Activated naive CD8-positive, alpha-beta T cell (primary cell): ENCODE data around the gene BRINP3.

Experiments used
- H3K27ac Mint-ChIP-seq: one replicate; pipeline ENCODE4 v1.8.0; 2021; ENCODE audit warnings: mixed read lengths
- H3K27me3 Mint-ChIP-seq: one replicate; pipeline ENCODE4 v1.8.0; 2021; ENCODE audit warnings: mixed read lengths
- H3K36me3 Mint-ChIP-seq: one replicate; pipeline ENCODE4 v1.8.0; 2021; ENCODE audit warnings: mixed read lengths
- H3K4me1 Mint-ChIP-seq: one replicate; pipeline ENCODE4 v1.8.0; 2021; ENCODE audit warnings: low read depth, mixed read lengths
- H3K4me3 Mint-ChIP-seq: one replicate; pipeline ENCODE4 v1.8.0; 2021; ENCODE audit warnings: mild to moderate bottlenecking, mixed read lengths
- H3K9me3 Mint-ChIP-seq: one replicate; pipeline ENCODE4 v1.8.0; 2021; ENCODE audit warnings: low read depth, mixed read lengths

BRINP3 gene

GRCh38 chr1:190116921-190117320 lies 360.7 kb downstream of the BRINP3 start:
- H3K27ac Mint-ChIP-seq = no peak overlapping the region
- no peaks in the 10 kb centered on the region for H3K36me3 Mint-ChIP-seq
- peaks cover 9% of the 10 kb centered on the region for H3K9me3 Mint-ChIP-seq
- no peaks in the 10 kb centered on the region for H3K27me3 Mint-ChIP-seq
- no peaks in the 10 kb centered on the region for H3K4me1 Mint-ChIP-seq
- H3K4me3 Mint-ChIP-seq = no peak overlapping the region

DNA sequence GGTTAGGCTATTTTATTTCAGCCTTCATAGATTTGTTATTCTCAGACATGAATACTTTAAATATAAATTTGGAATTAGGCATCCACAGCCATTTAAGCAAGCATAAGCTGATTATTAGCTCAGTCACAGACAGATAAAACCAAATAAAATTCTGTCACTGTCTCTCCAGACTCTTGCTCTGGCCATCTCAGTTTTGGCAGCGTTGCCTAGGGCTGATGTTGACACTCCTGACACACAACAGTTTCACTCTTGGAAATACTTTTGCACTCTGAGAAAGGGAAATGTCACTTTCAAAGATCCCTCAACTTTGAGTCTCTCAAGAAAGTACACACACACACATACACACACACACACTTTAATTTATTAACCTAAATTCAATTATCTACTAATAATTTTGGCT lies 372.7 kb downstream of the BRINP3 start:
- Mint-ChIP-seq H3K27me3 (no peaks in the 10 kb centered on the region), H3K27ac (no peak overlapping the region), H3K4me1 (no peaks in the 10 kb centered on the region)

GRCh38 chr1:190102757-190103326 lies 374.8 kb downstream of the BRINP3 start:
- Mint-ChIP-seq H3K36me3 (no peaks in the 10 kb centered on the region), H3K4me1 (no peaks in the 10 kb centered on the region), H3K9me3 (peaks cover 13% of the 10 kb centered on the region), H3K27me3 (no peaks in the 10 kb centered on the region), H3K4me3 (no peak overlapping the region), H3K27ac (no peak overlapping the region)

More for the DNA sequence above, 372.7 kb downstream of the BRINP3 start:
- no peaks in the 10 kb centered on the region for H3K36me3 Mint-ChIP-seq
- H3K9me3 Mint-ChIP-seq = peaks cover 5% of the 10 kb centered on the region
- no peak overlapping the region for H3K4me3 Mint-ChIP-seq

DNA sequence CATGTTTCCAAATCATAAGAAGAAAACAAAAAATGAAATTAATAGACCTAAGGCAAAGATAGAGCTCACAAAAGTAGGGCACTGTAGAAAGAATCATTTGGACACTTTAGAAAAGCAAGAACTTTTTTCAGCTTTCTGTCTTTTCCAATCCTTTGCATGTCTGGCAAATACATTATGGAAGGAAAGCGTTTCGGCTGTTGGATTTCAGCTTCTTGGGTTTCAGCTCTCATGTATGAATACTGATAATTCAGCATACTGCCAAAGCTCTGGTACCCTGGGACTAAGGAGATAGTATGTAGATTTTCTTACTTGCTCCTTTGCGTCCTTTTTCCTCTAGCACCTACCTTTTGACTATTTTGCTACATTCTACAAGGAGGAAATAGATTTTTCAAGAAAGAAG lies 375.9 kb downstream of the BRINP3 start:
- no peaks in the 10 kb centered on the region for H3K27me3 Mint-ChIP-seq
- peaks cover 13% of the 10 kb centered on the region for H3K9me3 Mint-ChIP-seq
- H3K27ac Mint-ChIP-seq = no peak overlapping the region
- no peaks in the 10 kb centered on the region for H3K4me1 Mint-ChIP-seq
- no peak overlapping the region for H3K4me3 Mint-ChIP-seq
- no peaks in the 10 kb centered on the region for H3K36me3 Mint-ChIP-seq

GRCh38 chr1:190098756-190099155 lies 378.9 kb downstream of the BRINP3 start:
- Mint-ChIP-seq H3K4me3 (no peak overlapping the region), H3K27me3 (no peaks in the 10 kb centered on the region), H3K36me3 (no peaks in the 10 kb centered on the region), H3K4me1 (no peaks in the 10 kb centered on the region), H3K9me3 (peaks cover 16% of the 10 kb centered on the region), H3K27ac (no peak overlapping the region)

- no peak overlapping the region for H3K27ac Mint-ChIP-seq
- no peak overlapping the region for H3K4me3 Mint-ChIP-seq
- H3K36me3 Mint-ChIP-seq = no peaks in the 10 kb centered on the region
- no peaks in the 10 kb centered on the region for H3K4me1 Mint-ChIP-seq
- peaks cover 14% of the 10 kb centered on the region for H3K9me3 Mint-ChIP-seq
- H3K27me3 Mint-ChIP-seq = no peaks in the 10 kb centered on the region
Measured at GRCh38 chr1:190098107-190098506, 379.6 kb downstream of the BRINP3 start.

DNA sequence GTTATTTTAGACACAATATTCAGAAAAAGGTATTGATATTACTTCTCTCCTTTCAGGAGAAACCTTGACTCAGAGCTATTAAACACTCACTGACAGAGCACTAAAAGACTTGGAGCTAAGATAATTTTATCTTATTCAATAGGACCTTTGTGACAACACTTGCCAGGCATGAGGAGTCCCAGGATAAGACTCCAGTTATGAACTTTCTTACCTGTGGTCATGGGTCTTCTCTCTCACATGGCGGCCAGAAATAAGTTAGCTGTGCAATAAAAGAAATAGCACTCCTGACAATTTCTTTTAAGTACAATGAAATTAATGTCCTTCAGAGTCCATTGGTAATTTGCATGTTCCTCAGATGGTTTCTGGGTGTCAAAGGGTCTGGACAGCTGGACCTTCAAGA lies 382.1 kb downstream of the BRINP3 start:
- Mint-ChIP-seq H3K36me3 (no peaks in the 10 kb centered on the region), H3K4me3 (no peak overlapping the region), H3K4me1 (no peaks in the 10 kb centered on the region), H3K27ac (no peak overlapping the region), H3K27me3 (no peaks in the 10 kb centered on the region), H3K9me3 (peaks cover 11% of the 10 kb centered on the region)

GRCh38 chr1:190084552-190084951 lies 393.1 kb downstream of the BRINP3 start:
- H3K36me3 Mint-ChIP-seq = no peaks in the 10 kb centered on the region
- H3K9me3 Mint-ChIP-seq = peaks cover 6% of the 10 kb centered on the region
- H3K4me1 Mint-ChIP-seq = no peaks in the 10 kb centered on the region
- H3K27ac Mint-ChIP-seq = no peak overlapping the region
- H3K27me3 Mint-ChIP-seq = no peaks in the 10 kb centered on the region
- H3K4me3 Mint-ChIP-seq = no peak overlapping the region

DNA sequence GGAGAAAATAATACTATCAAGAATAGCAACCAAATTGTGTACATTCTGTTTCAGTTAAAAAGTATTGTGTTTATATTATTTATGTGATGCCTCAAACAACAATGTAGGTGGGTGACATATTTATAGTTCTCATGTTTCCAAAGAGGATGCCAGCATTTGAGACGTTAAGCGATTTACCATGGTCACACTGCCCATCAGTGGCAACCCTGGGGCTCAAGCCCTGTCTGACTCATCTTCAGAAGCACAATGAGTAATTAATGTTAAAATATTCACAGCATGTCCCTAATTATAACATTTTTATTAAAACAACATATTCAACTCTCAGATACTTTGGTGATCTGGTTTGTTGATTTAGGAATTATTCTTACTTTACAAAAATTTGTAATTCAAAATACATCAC lies 409.4 kb downstream of the BRINP3 start:
- no peak overlapping the region for H3K27ac Mint-ChIP-seq

GRCh38 chr1:190067592-190067991 lies 410.1 kb downstream of the BRINP3 start:
- Mint-ChIP-seq H3K9me3 (peaks cover 4% of the 10 kb centered on the region), H3K27me3 (no peaks in the 10 kb centered on the region), H3K4me1 (no peaks in the 10 kb centered on the region), H3K27ac (no peak overlapping the region), H3K36me3 (no peaks in the 10 kb centered on the region), H3K4me3 (no peak overlapping the region)

More for the DNA sequence above, 409.4 kb downstream of the BRINP3 start:
- Mint-ChIP-seq H3K27me3 (no peaks in the 10 kb centered on the region), H3K4me1 (no peaks in the 10 kb centered on the region), H3K4me3 (no peak overlapping the region), H3K36me3 (no peaks in the 10 kb centered on the region), H3K9me3 (peaks cover 10% of the 10 kb centered on the region)

DNA sequence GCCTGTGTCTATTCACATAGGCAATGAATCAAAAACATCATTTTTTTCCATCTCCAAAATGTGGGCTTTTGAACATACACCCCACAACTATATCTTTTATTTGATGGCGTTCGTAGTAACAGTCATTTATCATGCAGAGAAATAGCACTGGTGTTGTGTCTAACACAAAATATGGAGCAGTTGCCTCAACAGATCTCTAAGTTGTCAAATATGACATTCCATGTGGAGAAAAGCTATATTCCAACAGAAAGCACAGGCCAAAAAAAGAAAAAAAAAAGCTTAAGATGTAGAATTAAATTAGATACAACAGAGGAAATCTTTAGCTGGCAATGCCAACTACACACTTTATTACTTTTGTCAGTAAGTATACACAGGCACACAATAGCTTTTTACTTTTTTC lies 411.7 kb downstream of the BRINP3 start:
- H3K36me3 Mint-ChIP-seq = no peaks in the 10 kb centered on the region
- no peaks in the 10 kb centered on the region for H3K4me1 Mint-ChIP-seq
- no peak overlapping the region for H3K27ac Mint-ChIP-seq
- peaks cover 9% of the 10 kb centered on the region for H3K9me3 Mint-ChIP-seq
- H3K4me3 Mint-ChIP-seq = no peak overlapping the region
- H3K27me3 Mint-ChIP-seq = no peaks in the 10 kb centered on the region

GRCh38 chr1:190049314-190049713 lies 428.4 kb downstream of the BRINP3 start:
- Mint-ChIP-seq H3K27me3 (no peaks in the 10 kb centered on the region), H3K9me3 (peaks cover 10% of the 10 kb centered on the region), H3K36me3 (no peaks in the 10 kb centered on the region), H3K4me1 (no peaks in the 10 kb centered on the region), H3K27ac (no peak overlapping the region), H3K4me3 (no peak overlapping the region)
